K562 treated with DMSO at 1 percent for 12 hours (cell line): ENCODE data around the gene MRPS18C. TPM values are rescaled to one million over a fixed set of nuclear protein-coding genes. Genes with fewer than 3 reads are reported as not detected.

Experiments used
- total RNA-seq: library from RNA; unstranded; fragments of 300-600 nt; gene quantifications from 2 replicates; pipeline ENCODE4 v1.2.3, GENCODE V29; 2022; ENCODE audit not compliant: insufficient read depth

The MRPS18C gene
- 30.6 and 48.0 TPM in 2 replicates for total RNA-seq

GRCh38 chr4:83455281-83456183 lies at the start of gene MRPS18C, which contains the start of gene HELQ:
TSS of gene MRPS18C (plus strand) at chr4:83456058. CDS start at chr4:83456078, 20 bp downstream.
TSS of gene HELQ (minus strand) at chr4:83455823. CDS start at chr4:83455693, 130 bp downstream.

GRCh38 chr4:83484500-83485461 lies 28.9 kb downstream of the MRPS18C start, which contains the start of gene ABRAXAS1:
TSS of gene ABRAXAS1 (minus strand) at chr4:83485100. CDS start at chr4:83485072, 28 bp downstream.

Other genes with a start within 250 kb of the MRPS18C start
- 5.6 and 8.9 TPM in 2 replicates for gene COQ2, start 171.3 kb upstream of the MRPS18C start, total RNA-seq
- 0.27 and 0.83 TPM in 2 replicates for gene HPSE, start 121.2 kb upstream of the MRPS18C start, total RNA-seq
- gene HELQ, start 235 bp upstream of the MRPS18C start, total RNA-seq: 7.0 and 13.2 TPM in 2 replicates
- gene ABRAXAS1, start 29.0 kb downstream of the MRPS18C start, total RNA-seq: 15.5 and 38.6 TPM in 2 replicates
- 12.2 and 27.4 TPM in 2 replicates for gene GPAT3, start 80.0 kb downstream of the MRPS18C start, total RNA-seq